SHP77 treated with DMSO at 0.1 percent for 48 hours (cell line): ENCODE data around the gene KLHL33.

ENCODE experiments used
- DNase-seq: peaks from one replicate; lab custom pipeline; 2025; lab: John Stamatoyannopoulos, UW

KLHL33 gene

DNA sequence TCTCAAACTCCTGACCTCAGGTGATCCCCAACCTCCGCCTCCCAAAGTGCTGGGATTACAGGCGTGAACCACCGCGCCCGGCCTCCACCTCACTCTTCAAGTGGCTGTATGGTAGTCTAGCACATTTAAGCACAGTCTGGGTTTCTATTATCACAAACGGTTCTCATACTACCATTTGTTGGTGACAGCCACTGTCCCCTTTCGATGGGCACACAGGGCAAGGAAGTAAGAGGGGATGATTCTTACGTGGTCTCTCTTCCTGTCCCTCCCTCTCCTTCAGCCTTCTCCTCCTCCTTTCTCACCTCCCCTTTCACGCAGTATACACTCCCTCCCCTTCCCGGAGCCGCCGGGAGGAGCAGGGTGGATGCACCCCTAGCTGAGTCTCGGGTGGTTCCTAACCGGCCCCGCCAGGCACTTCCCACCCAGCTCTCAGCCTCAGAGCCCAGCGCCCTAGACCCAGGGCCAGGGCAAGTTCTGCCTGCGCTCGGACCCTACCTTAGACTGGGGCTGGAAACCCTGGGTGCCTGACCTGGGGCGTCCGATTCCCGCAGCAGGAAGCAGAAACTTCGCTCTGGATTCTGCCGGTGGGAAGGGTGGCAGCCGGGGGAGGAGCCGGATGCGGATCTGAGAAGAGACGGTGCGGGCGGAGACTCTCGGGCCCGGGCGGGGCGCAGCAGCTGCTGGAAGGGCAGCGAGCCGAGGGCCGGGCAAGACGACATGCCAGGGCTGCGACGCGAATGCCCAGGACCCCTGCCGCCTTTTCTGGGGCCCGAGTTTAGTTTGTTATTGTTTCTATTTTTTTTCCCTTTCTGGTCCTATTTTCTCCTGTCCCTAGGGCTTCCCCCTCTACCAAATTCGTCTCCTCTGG is 22.9 kb downstream of the KLHL33 start, which contains the start of gene TEP1:
Gene TEP1, minus strand, starts transcription at position 626 of the 868 bp plus-strand sequence. CDS start 5,062 bp downstream, outside the sequence.
- DNase-seq = peak; percentile 74

DNA sequence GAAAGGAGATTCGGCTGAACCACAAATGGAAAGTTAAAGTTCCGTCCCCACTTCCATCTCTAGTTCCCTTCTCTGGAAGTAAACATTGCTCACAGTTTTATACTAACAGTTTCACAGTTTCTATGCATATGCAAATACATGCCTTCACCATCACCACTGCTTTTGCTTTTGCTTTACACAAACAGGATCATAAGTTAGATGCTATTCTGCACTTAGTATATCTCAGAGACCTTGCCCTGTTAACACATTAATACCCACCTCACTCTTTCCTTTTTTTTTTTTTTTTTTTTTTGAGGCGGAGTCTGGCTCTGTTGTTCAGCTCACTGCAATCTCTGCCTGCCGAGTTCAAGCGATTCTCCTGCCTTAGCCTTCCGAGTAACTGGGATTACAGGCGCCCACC is 23.6 kb downstream of the KLHL33 start:
- DNase-seq = no peak

DNA sequence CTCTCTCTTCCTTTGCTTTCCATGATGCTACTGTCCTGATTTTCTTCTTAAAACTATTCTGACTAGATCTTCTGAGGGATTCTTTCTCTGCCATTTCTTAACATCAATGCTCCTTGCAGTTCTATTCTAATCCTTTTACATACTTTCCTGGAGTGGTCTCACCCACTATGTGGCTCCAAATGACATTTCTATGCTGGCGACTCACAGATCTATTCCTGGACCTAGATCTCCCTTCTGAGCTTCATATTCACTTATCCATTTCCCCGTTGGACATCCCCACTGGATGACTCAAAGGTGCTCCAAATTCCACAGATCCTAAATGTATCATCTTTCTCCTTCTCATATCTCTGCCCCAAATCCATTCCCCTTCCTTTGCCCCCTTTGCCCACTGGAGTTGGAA is 26.7 kb downstream of the KLHL33 start:
- DNase-seq = no peak

DNA sequence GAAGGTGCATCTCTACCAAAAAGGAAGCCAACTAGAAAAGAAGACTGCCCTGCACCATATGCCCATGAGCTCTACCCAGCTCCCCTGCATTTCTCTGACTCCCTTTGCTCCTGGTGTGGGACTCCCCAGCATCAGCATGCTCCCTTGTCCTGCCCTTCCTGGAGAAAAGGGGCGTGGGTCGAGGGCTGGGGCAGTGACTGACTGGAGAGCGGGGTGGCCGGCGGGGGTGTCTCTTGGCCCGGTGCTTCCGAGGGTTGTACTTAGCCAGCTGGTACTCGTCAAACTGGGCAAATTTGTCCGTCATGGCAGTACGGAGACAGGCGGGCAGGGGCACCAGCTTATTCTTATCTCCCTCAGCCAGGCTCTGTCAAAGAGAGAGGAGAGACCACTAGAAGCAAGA is 32.4 kb downstream of the KLHL33 start:
- DNase-seq = no peak

DNA sequence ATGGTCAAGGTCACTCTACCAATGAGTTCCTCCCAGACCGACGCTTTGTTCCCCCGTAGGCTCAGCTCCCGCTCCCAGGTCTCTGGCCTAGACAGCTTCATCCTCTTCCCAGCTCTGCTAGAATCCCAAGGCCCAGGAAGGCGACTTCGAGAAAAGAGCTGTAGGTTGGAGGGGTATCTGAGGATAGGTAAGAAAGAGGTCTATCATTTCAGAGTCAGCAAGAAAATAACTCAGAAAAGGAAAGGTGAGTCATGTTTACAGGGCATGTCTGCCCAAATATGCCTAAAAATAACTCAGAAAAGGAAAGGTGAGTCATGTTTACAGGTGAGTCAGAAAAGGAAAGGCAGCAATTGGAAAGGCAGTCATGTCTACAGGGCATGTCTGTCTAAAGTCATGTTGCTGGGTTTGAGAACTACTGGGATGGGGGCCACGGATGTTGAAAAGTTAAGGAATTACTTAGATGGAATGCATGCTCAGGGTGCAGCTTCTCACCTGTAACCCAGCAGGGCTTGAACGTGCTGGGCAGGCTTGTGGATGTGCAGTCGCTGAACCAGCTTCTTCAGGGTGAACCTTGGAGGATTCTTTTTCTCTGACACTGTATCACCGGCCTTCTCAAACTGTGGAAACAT is 34.9 kb downstream of the KLHL33 start:
- DNase-seq = no peak

DNA sequence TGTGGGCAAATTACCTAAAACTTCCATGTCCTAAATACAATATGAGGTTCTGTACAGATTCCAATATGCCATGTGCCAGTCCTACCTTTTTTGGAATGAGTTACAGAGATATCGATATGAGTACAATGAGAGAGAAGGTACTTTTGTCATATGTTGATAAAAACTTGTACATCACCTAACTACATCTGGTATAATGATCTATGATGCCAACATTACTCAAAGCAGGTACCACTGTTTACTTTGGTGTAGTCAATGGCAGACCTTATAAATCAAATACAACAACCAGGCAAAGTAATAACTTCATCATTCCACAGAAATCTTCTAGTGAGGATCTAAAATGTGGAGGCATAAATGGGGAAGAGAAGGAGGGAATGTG is 35.4 kb downstream of the KLHL33 start:
- no peak for DNase-seq

DNA sequence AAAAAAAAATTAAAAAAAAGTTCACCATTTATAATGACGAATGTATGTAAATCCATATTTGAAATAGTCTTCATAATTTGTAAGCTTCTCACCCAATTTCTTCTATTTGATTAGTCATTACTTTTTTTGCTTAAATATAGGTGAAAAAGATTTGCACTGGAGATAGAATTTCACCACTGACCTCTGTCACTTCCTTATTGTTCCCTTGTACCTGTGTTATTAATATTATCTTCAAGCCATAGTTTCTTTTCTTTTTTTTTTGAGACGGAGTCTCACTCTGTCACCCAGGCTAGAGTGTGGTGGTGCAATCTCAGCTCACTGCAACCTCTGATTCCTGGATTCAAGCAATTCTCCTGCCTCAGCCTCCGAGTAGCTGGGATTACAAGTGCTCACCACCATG is 38.5 kb downstream of the KLHL33 start:
- DNase-seq = no peak

DNA sequence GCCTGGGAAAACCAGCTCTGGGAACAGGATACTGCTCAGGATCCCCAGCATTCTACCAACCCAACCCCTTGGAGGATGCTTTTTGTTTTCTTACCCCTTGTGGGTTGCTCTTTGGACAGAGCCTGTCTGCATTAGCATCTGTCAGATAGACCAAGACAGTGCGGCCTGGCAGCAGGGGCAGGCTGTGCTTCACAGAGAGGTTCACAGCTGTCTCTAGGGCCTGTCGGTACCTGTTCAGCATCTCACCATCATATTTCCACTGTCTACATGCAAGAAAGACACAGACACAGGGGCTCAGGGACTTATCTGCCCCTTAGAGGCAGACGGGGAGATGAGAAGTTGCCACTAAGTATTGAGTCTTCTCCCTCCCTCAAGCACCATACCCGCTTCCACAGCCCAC is 44.5 kb downstream of the KLHL33 start:
- DNase-seq = no peak

DNA sequence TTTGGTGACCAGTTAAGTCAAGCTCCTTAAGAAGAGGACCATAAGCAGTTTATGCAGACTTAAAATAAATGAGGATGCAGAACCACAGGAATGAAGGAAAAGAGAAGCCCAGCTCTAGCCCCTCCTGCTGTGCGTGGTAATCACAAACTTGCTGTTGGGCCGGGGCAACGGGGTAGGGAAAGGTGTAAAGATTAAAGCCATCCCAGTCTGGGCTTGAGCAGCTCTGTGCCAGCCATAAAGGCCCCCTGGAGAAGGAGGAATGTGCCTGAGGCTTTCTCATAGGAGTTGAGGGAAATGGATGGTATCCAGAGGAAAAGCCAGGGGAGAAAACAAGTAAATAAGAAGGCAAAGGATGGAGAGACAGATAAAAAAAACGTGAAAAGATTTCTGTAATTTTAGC is 47.8 kb downstream of the KLHL33 start:
- DNase-seq = no peak

DNA sequence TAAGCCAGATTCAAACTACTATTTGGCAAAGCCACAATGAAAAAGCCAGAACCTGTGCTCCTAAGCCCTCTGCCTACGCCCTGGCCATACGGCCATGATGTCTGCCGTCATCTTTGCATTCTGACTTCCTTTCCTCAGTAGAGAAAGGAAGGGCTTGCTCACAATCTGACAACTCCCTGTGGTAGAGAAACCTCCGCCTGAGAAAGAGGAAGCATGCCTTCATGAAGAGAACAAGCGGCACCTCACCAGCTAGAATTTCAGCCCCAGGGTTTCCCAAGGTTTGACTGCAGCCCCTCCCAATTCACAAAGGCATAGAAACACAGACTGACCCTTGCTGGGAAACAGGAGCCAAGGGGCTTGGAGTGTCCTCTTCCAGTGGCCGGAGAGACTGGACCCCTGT is 48.4 kb downstream of the KLHL33 start:
- DNase-seq = no peak

DNA sequence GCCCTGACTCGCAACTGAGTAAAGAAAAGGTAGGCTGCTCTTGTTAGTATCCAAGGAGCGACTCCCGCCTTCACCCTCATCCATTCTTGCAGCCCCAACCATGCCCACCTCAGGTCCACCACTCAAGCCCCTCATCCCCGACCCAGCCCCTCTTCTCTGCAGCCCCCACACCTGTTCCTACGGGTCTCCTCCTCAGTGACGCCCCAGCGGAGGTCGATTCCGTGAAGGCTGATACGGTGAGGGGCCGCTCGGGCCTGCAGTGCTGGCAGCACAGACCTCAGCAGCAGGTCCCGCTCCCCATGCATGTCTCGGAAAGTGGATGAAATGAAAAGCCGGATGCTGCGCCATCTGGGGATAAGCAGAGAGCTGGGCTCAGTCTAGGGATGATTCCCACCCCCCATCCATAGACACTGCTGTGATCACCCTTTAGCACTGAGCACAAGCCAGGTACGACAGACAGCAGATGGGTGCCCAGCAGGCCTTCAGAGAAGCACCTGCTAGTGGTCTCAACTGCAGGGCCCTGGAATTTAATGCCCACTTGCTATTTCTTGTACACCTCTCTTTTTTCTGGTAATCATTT is 49.6 kb downstream of the KLHL33 start:
- no peak for DNase-seq

DNA sequence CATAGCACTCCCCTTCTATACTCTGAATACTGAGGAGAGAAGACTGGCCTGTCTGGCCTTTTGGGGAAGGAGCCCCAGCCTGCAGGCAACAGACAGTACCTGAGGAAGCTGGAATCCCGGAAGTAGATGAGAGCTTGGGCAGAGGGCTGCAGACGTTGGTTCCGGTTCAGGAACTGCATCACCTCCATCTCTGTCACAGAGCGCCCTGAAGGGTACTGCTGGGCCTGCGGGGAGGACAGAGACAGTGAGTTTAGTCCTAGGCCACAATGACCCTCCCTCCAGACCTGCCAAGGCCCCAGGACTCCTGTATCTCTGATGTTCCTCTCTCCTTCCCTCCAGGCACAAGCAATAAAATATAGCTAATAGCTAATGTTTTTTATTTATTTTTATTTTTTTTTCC is 51.1 kb downstream of the KLHL33 start:
- no peak for DNase-seq

DNA sequence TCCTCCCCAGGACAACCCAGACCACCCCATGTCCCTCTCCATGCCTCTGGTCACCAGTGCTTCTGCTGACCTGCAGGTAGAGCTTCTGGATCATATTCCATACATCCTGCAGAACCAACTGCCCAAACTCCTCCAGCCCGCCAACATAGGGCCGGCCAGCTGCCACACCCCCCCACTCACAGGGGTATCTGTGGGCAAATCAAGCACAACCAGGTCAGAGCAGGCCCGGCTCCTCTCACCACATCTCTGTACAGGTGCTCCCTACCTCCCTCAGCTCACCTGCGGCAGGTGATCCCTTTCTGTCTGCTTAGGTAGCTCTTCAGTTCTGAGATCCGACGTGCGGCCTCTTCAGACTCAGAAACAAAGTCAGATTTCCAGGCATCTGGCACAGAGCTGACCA is 51.6 kb downstream of the KLHL33 start:
- DNase-seq = no peak

DNA sequence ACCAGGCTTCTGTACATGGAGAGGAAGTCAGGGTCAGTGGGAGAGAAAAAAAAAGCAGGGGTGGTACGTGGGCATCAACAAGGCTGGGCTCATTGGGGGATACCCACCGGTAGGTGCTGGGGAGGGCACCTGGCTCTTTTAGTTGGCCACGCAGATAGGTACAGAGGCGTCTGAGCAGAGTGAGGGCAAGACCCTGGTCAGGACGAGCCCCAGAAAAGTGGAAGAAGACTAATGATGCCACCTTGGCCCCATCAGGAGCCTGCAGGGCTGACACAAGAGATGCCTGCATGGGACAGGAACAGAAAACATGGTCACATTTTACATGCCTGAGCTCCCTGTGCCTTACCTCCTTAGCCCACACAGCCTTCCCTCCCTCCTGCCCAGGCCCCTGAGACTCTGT is 52.3 kb downstream of the KLHL33 start:
- DNase-seq = no peak

DNA sequence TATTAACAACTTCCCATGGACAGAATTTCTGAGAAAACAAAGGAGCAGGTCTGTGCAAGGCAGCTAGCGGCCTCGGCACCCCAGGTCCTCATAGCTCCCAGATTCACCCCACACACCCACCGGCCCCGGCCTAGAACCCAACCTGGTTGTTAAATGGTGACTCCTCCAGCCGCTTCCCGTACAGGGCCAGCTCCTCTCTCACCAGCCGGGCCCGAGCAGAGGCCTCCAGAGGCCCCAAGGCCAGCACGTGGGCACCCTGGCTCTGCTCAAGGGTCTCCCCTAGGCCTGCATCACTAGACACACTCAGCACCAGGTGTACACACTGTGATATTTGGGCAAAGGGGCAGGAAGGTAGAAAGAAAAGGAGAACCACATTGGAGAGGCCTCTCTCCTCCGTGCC is 52.9 kb downstream of the KLHL33 start:
- no peak for DNase-seq

DNA sequence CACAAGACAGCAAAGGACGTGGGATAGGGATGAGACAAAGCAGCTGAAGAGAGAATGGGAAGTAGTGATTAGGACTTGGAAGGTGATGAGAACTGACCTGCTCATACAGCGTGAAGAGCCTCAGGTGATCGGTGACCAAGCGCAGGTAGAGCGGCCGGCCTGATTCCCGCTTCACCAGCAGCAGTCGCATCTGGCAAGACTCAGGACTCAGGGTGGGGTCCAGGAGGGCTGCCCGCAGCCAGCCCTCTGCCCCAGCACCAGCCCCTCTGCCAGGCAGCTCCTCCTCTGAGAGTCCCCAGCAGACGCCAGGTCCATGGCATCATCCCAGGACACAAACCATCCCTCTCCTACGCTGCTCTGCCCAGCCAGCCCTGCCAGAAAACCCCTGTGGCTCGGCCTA is 53.4 kb downstream of the KLHL33 start:
- DNase-seq = no peak

DNA sequence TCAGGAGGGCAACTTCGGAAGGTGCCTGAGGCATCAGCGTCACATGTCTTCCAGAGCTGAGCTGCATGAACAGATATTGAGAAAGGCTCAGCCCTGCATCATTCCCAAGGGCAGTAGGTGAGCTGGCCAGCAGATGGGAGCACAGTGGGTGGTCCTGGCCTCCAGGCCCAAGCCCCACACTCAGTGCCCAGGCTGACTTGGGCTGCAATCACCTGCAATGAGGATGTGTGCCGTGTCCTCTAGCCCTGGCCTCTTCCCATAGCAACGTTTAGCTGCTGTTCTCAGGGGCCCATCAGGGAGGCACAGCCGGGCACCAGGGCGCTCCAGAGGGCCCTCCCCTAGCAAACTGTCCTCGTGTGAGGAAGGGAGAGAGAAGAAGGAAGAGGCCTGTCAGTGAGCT is 54.6 kb downstream of the KLHL33 start:
- DNase-seq = no peak

DNA sequence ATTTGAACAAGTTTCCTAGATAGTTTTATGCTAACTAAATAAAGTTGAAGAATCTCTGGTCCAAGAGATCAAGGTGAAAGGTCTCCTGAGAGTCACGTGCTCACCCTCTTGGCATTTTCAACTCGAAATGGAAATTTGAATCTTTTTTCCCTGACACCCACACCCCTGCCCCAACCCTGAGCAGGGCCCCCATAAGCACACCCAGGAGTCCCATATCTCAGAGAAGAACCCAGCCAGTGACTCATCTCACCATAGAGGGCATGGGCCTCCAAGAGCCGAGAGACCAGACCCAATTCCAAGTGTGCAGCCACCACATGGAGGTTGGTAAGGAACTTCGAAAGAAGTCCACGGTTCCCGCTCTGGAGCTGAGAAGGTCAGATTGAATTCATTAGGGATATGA is 55.3 kb downstream of the KLHL33 start:
- no peak for DNase-seq

DNA sequence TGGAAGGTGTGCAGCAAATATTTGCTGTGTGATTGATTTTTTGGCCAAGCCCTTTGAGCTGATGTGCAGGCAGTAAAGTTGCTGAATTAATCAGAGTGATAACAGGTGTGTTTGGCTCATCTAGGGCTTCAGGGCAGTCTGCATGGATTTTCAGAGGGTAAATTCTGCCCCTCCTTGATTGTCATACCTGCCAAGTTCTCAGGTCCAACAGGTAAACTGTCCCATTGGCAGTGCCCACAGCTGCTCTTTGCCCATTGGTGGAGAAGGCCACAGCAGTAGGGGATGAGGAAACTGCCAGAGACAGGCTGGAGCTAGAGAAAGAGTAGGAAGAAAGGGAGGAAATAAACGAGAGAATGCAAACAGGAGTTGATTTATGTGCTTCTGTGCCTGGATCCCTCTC is 56.2 kb downstream of the KLHL33 start:
- no peak for DNase-seq

DNA sequence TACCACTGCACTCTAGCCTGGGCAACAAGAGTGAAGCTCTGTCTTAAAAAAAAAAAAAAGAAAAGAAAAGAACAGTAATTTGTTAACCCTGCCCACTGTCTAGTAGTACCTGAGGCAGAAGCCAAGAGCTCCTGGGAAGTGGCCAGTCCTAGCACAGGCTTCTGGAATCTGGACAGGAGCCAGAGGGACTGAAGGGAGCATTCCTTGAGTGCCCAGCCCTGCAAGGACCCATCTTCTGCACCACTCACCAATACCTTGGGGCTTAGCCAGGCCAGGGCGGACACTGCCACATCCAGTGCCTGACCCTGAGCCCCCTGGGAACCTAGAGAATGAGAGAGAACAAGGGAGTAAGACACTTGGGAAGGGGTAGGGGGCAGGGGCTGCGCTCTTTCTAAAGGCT is 58.8 kb downstream of the KLHL33 start:
- DNase-seq = no peak

DNA sequence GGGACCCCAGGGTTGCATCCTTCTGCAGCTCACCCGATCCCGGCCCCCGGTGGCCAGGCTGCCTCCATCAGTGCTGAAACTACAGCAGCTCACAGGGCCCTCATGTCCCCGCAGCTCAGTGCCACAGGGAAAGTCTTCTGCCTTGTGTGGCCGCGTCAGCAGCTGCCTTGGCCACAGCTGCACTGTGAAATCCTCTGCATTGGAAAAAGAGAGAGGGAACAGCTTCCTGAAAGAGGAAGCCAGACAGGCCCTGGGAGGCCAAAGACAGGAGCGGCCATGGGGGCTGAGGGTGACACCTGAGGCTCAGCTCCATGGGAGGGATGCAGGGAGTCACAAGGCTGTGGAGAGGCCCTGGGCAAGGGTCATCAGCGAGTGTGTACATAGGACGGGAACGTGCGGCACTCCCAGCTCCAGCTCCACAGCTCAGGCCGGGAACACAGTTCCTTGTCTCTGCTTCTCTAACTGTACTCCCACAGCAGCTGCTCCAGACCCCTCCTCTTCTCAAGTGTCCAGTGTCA is 59.8 kb downstream of the KLHL33 start:
- no peak for DNase-seq
